Endothelial cell of umbilical vein (primary cell): Measurements from ENCODE around the gene UNKL. TPM values are rescaled to one million over a fixed set of nuclear protein-coding genes. Genes with fewer than 3 reads are reported as not detected.
A peak's percentile ranks its signal among the peaks of the same experiment; 100 is the strongest.

Experiments used
- BruUV-seq: library from RNA; stranded (reverse); fragments of 400-500 nt; replicated peaks from 2 replicates; lab custom pipeline; 2021; lab: Mats Ljungman, UMichigan
- CTCF ChIA-PET: fragments of 300-600, 350-600 bp; sonication (Branson Sonifier 250); formaldehyde crosslinking; loops from one replicate; lab custom pipeline; 2021; ENCODE audit warnings: antibody characterized with exemption, inconsistent platforms; lab: Charles Lee
- POLR2A ChIA-PET: fragments of 300-600, 350-600 bp; sonication (Branson Sonifier 250); formaldehyde crosslinking; loops from one replicate; lab custom pipeline; 2021; ENCODE audit warnings: antibody characterized with exemption, inconsistent platforms; lab: Charles Lee
- DNase-seq: peaks from one replicate; pipeline ENCODE4 v3.0.0-alpha.2; 2011; ENCODE audit warnings: low read depth, low spot score
- FAIRE-seq: peaks from 2 replicates; lab custom pipeline; 2011; peaks lifted over from hg19 to GRCh38; lab: Jason Lieb, UNC
- H2AFZ ChIP-seq: 2 replicates; pipeline ENCODE4 v1.6.0; 2012; ENCODE audit warnings: low read depth, low read length, control low read depth, inconsistent platforms
- H3K27ac ChIP-seq: 2 replicates; pipeline ENCODE4 v1.5.1; 2011; ENCODE audit warnings: low read depth, mild to moderate bottlenecking, control low read depth, low read length, moderate library complexity; ENCODE audit not compliant: insufficient read depth
- H3K27me3 ChIP-seq, 2 experiments: 2 replicates each; pipeline versions ENCODE4 v1.6.0 to v1.6.1; 2011; ENCODE audit warnings: low read length in 2 of 2, mixed read lengths in 1 of 2; ENCODE audit not compliant: control insufficient read depth in 2 of 2, insufficient read depth in 2 of 2
- H3K36me3 ChIP-seq, 2 experiments: 2 replicates in 1 of 2; 3 replicates in 1 of 2; pipeline ENCODE4 v1.5.1; 2011; ENCODE audit warnings: low read length in 2 of 2, mild to moderate bottlenecking in 1 of 2, moderate library complexity in 1 of 2; ENCODE audit not compliant: control insufficient read depth in 2 of 2, insufficient read depth in 2 of 2; ENCODE audit errors: extremely low read depth in 1 of 2
- H3K4me1 ChIP-seq: 3 replicates; pipeline ENCODE4 v1.5.1; 2011; ENCODE audit warnings: mild to moderate bottlenecking, low read length; ENCODE audit not compliant: control insufficient read depth, insufficient read depth; ENCODE audit errors: extremely low read depth
- H3K4me2 ChIP-seq: 2 replicates; pipeline ENCODE4 v1.6.1; 2011; ENCODE audit warnings: low read length, control low read depth, mixed read lengths; ENCODE audit not compliant: insufficient read depth
- H3K4me3 ChIP-seq, 3 experiments: fragments of 200-600 bp in 1 of 3; sonication (generic), shearing (Covaris generic) in 1 of 3; replicated peaks in 1 of 3; 2 replicates each; pipeline ENCODE4 v1.5.1; 2011 to 2016; ENCODE audit warnings: control low read depth in 3 of 3, low read length in 3 of 3, mild to moderate bottlenecking in 2 of 3, inconsistent platforms in 1 of 3, low read depth in 1 of 3, moderate library complexity in 1 of 3; ENCODE audit not compliant: insufficient read depth in 1 of 3
- H3K79me2 ChIP-seq: 2 replicates; pipeline ENCODE4 v1.6.0; 2012; ENCODE audit warnings: low read length, inconsistent platforms; ENCODE audit not compliant: control insufficient read depth, insufficient read depth
- H3K9ac ChIP-seq: replicated peaks from 2 replicates; pipeline ENCODE3; 2011; ENCODE audit warnings: low read length, control low read depth; ENCODE audit not compliant: insufficient read depth; ENCODE audit errors: extremely low read depth
- H3K9me1 ChIP-seq: replicated peaks from 3 replicates; pipeline ENCODE4 v1.6.0; 2011; ENCODE audit warnings: mild to moderate bottlenecking, low read length; ENCODE audit not compliant: control insufficient read depth, insufficient read depth; ENCODE audit errors: extremely low read depth
- H3K9me3 ChIP-seq: replicated peaks from 2 replicates; pipeline ENCODE4 v1.5.1; 2012; ENCODE audit warnings: low read length, inconsistent platforms; ENCODE audit not compliant: control insufficient read depth, insufficient read depth
- H4K20me1 ChIP-seq: replicated peaks from 2 replicates; pipeline ENCODE3; 2011; ENCODE audit warnings: mild to moderate bottlenecking, low read length; ENCODE audit not compliant: control insufficient read depth, insufficient read depth; ENCODE audit errors: extremely low read depth
- EZH2 ChIP-seq: IDR thresholded peaks from 2 replicates; pipeline ENCODE4 v1.6.1; 2012; ENCODE audit warnings: borderline replicate concordance, low read depth, mild to moderate bottlenecking, moderate library complexity, low read length, inconsistent platforms; ENCODE audit not compliant: severe bottlenecking
- FOS ChIP-seq: IDR thresholded peaks from 2 replicates; pipeline ENCODE4 v1.6.1; 2011; ENCODE audit warnings: mild to moderate bottlenecking, low read length, moderate library complexity, borderline replicate concordance; ENCODE audit not compliant: insufficient read depth
- GATA2 ChIP-seq: IDR thresholded peaks from 2 replicates; pipeline ENCODE4 v1.7.0; 2011; ENCODE audit warnings: low read depth, mild to moderate bottlenecking, moderate library complexity, mixed read lengths, low read length; ENCODE audit not compliant: insufficient read length, insufficient read depth
- JUN ChIP-seq: IDR thresholded peaks from 2 replicates; pipeline ENCODE4 v1.6.1; 2011; ENCODE audit warnings: borderline replicate concordance, low read depth; ENCODE audit not compliant: insufficient read length, insufficient read depth
- MYC ChIP-seq: IDR thresholded peaks from one replicate; pipeline ENCODE4 v1.6.1; 2011; ENCODE audit warnings: mild to moderate bottlenecking, low read depth, low read length
- POLR2A ChIP-seq: IDR thresholded peaks from 2 replicates; pipeline ENCODE4 v1.6.1; 2012; ENCODE audit warnings: low read depth, mild to moderate bottlenecking, control low read depth, low read length
- POLR2AphosphoS5 ChIP-seq: IDR thresholded peaks from 2 replicates; pipeline ENCODE4 v1.6.1; 2012; ENCODE audit warnings: low read depth, mild to moderate bottlenecking, control low read depth, low read length, moderate library complexity; ENCODE audit not compliant: insufficient read depth
- dilution Hi-C: fragments of 300-500 bp; cut with MboI; formaldehyde crosslinking; loops from one replicate; pipeline ENCODE4 v1.15.0; 2019; ENCODE audit warnings: low sequenced_read_pairs; ENCODE audit not compliant: extremely low pct_ligation_motif_present
- intact Hi-C: fragments of 100-400 bp; cut with micrococcal nuclease; formaldehyde crosslinking; loops from one replicate; pipeline ENCODE4 v1.10.0; 2022
- polyA plus RNA-seq, 4 experiments: library from polyadenylated mRNA; depleted of rRNA in 3 of 4; stranded (reverse) in 3 of 4; unstranded in 1 of 4; fragments of >200 nt; gene quantifications; 2 replicates each; pipeline versions ENCODE4 v1.2.1 to v1.2.3, GENCODE V29; 2011 to 2012; ENCODE audit warnings: missing spikeins in 1 of 4
- total RNA-seq: library from RNA; stranded (reverse); gene quantifications from 2 replicates; pipeline ENCODE4 v1.2.3, GENCODE V29; 2021
- TF ChIP-seq, protein P1 (sequence below), 2 donors: IDR thresholded peaks; 1 replicate in 1 of 2; 2 replicates in 1 of 2; pipeline ENCODE4 v1.5.1; 2011; ENCODE audit warnings: low read length in 2 of 2, mild to moderate bottlenecking in 2 of 2, moderate library complexity in 2 of 2, control low read depth in 1 of 2, inconsistent platforms in 1 of 2, low read depth in 1 of 2; ENCODE audit not compliant: insufficient read depth in 1 of 2; ENCODE audit errors: extremely low read depth in 1 of 2
- TF ChIP-seq, protein P2 (sequence below): IDR thresholded peaks from 2 replicates; pipeline ENCODE4 v1.6.1; 2011; ENCODE audit not compliant: insufficient read depth, insufficient read length

UNKL gene
- total and polyA plus RNA-seq, 2 donors (not counting 3 experiments of a cell fraction or from before 2014, with no cell fraction given), result 17.1 to 32.8 TPM

DNA sequence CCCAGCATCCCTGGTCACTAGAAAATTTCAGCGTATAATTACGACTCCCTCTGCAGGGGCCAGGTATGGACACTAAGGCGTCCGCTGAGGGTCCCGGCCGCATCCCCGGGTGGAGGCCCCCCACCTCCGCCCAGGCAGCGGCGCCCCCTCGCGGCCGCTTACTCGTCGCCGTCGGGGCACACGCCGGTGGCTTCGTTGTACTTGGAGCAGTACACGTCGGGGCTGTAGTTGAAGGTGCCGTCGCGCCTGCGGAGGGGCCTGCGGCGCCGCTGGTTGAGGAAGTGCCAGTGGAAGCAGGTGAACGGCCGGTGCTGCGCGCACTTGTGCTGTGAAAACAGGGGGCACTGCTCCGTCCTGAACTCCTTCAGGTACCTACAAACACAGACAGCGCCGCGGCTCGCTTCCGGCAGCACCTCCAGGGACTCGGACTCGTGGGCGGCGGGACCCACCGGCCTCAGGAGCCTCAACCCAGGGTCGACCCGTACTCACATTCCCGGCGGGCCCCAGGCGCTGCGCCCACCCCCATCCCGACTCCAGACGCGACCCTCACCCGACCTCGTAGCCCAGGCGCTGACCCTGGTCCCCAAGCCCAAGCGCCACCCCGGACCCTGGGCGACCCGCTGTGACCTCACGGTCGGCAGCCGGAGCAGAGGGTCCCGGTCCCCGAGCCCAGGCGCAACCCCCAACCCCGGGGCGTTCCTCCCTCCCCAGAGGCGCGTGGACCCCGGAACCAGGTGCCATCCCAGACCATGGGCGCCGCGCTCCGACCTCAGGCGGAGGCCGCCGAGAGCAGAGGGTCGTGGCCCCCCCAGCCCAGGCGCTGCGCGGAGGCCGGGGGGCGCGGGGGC lies 596 bp downstream of the UNKL start:
- Histone ChIP-seq H3K27me3 (no peaks in the 10 kb centered on the region), H4K20me1 (no peaks in the 10 kb centered on the region), H3K9me3 (no peaks in the 10 kb centered on the region), H2AFZ (peak overlapping the region; percentile 39), H3K4me3 (peak overlapping the region; percentile 53 to 71 (median 66)), H3K9ac (peak overlapping the region; percentile 78), H3K36me3 (no peaks in the 10 kb centered on the region), H3K79me2 (peaks cover 7% of the 10 kb centered on the region), H3K4me1 (peaks cover 3% of the 10 kb centered on the region), H3K4me2 (peak overlapping the region; percentile 51), H3K9me1 (no peaks in the 10 kb centered on the region), H3K27ac (peak overlapping the region; percentile 8)
- TF ChIP-seq POLR2AphosphoS5, result no peak
- TF ChIP-seq, protein P1, sequence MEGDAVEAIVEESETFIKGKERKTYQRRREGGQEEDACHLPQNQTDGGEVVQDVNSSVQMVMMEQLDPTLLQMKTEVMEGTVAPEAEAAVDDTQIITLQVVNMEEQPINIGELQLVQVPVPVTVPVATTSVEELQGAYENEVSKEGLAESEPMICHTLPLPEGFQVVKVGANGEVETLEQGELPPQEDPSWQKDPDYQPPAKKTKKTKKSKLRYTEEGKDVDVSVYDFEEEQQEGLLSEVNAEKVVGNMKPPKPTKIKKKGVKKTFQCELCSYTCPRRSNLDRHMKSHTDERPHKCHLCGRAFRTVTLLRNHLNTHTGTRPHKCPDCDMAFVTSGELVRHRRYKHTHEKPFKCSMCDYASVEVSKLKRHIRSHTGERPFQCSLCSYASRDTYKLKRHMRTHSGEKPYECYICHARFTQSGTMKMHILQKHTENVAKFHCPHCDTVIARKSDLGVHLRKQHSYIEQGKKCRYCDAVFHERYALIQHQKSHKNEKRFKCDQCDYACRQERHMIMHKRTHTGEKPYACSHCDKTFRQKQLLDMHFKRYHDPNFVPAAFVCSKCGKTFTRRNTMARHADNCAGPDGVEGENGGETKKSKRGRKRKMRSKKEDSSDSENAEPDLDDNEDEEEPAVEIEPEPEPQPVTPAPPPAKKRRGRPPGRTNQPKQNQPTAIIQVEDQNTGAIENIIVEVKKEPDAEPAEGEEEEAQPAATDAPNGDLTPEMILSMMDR (IDR thresholded peaks at IDR 0.05; ENCODE audit: extremely low read depth in 1 of 2, insufficient read depth in 1 of 2, low read depth in 1 of 2, low read length in 2 of 2), result peak; percentile 71 to 78
- ChIA-PET CTCF (interaction anchor here (2.7 kb wide), 1 partner anchor 50 kb away, joined by 19 read pairs; no protein-coding TSS in a partner anchor), POLR2A (no interaction called here)
- intact Hi-C loops, result no loop called here
- dilution Hi-C loops, result no loop called here
- no TSS peak for BruUV-seq
- DNase-seq (peak; percentile 54), FAIRE-seq (no peak)

DNA sequence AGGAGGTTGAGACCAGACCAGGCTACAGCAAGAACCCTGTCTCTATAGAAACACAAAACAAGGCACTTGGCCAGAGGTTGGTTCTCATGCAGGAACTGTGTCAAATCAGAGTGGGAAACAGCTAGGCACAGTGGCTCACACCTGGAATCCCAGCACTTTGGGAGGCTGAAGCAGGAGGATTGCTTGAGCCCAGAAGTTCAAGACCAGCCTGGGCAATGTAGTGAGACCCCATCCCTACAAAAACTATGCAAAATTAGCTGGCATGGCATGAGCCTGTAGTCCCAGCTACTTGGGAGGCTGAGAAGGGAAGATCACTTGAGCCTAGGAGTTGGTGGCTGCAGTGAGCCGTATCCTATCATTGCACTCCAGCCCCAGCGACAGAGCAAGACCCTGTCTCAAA lies 1.7 kb downstream of the UNKL start:
- Histone ChIP-seq H3K4me2 (no peak overlapping the region), H3K4me1 (peaks cover 8% of the 10 kb centered on the region), H3K79me2 (no peaks in the 10 kb centered on the region), H3K9me1 (no peaks in the 10 kb centered on the region), H3K36me3 (no peaks in the 10 kb centered on the region), H4K20me1 (no peaks in the 10 kb centered on the region), H3K27ac (no peak overlapping the region), H3K9ac (no peak overlapping the region), H3K9me3 (no peaks in the 10 kb centered on the region), H2AFZ (no peak overlapping the region), H3K4me3 (no peak overlapping the region), H3K27me3 (no peaks in the 10 kb centered on the region)
- dilution Hi-C loops (no loop called here), intact Hi-C loops (no loop called here)
- CTCF ChIA-PET, result interaction anchor here (0.7 to 2.7 kb wide), 3 partner anchors 49 to 1042 kb away, joined by 3 to 19 read pairs (median 5); no protein-coding TSS in a partner anchor
- DNase-seq (no peak), FAIRE-seq (no peak)
- BruUV-seq, result no TSS peak
- TF ChIP-seq FOS (no peak), GATA2 (no peak), JUN (no peak), POLR2AphosphoS5 (no peak), MYC (no peak), POLR2A (no peak), EZH2 (no peak)
- TF ChIP-seq, protein P1 (IDR thresholded peaks at IDR 0.05; ENCODE audit: extremely low read depth in 1 of 2, insufficient read depth in 1 of 2, low read depth in 1 of 2, low read length in 2 of 2), result no peak
- TF ChIP-seq, protein P2, sequence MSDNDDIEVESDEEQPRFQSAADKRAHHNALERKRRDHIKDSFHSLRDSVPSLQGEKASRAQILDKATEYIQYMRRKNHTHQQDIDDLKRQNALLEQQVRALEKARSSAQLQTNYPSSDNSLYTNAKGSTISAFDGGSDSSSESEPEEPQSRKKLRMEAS, result no peak
- POLR2A ChIA-PET, result interaction anchor here (0.6 kb wide), 1 partner anchor 1183 kb away, joined by 4 read pairs; no protein-coding TSS in a partner anchor
